Activated CD4-positive, alpha-beta T cell treated with anti-CD3 and anti-CD28 coated beads, Interleukin-2, amount 10 ng/mL, durations not matched to agents 7 days and 5 days (primary cell): ENCODE data around the gene AVPR2. TPM values are rescaled to one million over a fixed set of nuclear protein-coding genes. Genes with fewer than 3 reads are reported as not detected.

Experiments used
- CTCF ChIA-PET: fragments of 350-600 bp; sonication (Branson Sonifier 250); formaldehyde crosslinking; loops from one replicate; lab custom pipeline; 2021; ENCODE audit warnings: antibody characterized with exemption; lab: Charles Lee
- POLR2A ChIA-PET: fragments of 350-600 bp; sonication (Branson Sonifier 250); formaldehyde crosslinking; loops from one replicate; lab custom pipeline; 2021; ENCODE audit warnings: antibody characterized with exemption; lab: Charles Lee
- DNase-seq: peaks from one replicate; pipeline ENCODE4 v3.0.0-alpha.2; 2020
- H3K27ac Mint-ChIP-seq: one replicate; pipeline ENCODE4 v1.8.0; 2021; ENCODE audit warnings: mild to moderate bottlenecking, moderate library complexity, mixed read lengths
- H3K27me3 Mint-ChIP-seq: one replicate; pipeline ENCODE4 v1.8.0; 2021; ENCODE audit warnings: mixed read lengths
- H3K36me3 Mint-ChIP-seq: one replicate; pipeline ENCODE4 v1.8.0; 2021; ENCODE audit warnings: low read depth, mixed read lengths
- H3K4me1 Mint-ChIP-seq: one replicate; pipeline ENCODE4 v1.8.0; 2021; ENCODE audit warnings: mixed read lengths
- H3K4me3 Mint-ChIP-seq: one replicate; pipeline ENCODE4 v1.8.0; 2021; ENCODE audit warnings: mild to moderate bottlenecking, moderate library complexity, mixed read lengths
- H3K9me3 Mint-ChIP-seq: one replicate; pipeline ENCODE4 v1.8.0; 2021; ENCODE audit warnings: mixed read lengths
- total RNA-seq, 2 experiments: library from RNA; stranded (reverse); gene quantifications; one replicate each; pipeline ENCODE4 v1.2.3, GENCODE V29; 2021

The AVPR2 gene
- not detected for total RNA-seq

DNA sequence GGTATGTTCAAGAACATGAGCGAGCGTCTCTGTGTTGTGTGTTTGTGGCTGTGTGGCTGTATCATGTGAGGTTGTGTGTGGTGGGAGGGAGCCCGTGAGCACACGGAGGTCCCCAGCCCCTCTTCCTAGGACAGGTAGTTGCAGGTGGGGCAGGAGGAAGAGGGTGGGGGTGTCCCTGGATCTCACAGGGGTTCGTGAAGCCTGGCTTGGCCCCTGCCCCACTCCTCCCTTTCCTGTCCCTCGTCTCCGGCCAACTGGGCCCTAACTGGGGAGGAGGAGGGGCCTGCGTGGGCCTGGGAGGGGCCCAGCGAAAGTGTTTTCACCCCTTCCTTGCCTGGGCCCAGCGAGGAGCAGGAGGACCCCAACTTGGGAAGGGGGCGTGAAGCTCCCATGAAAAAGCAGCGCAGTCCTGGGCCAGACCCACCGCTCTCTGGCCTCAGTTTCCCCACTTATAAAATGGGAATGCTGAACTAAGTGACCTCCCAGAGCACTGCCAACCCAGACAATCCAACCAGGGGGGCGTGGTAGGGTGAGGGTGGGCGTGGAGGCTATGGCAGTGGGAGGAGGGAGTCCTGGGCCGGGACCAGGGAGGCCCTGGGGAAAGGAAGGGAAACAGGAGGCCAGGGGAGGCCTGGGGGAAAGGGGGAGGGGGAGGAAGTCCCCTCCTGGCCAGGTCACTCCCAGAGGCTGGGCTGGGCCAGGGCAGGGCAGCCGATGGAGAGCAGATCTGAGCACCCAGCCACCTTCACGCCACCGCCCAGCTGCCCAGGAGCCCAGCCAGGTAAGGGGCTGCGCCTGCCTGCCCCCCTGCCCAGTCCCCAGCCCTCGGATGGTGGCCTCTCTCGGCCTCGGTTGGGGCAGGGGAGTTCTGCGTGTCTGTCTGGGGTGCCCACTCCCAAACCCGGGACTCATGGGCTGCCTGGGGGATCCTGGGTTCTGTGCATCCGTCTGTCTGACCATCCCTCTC lies at the start of gene AVPR2:
Gene AVPR2, plus strand, starts transcription at position 683 of the 967 bp plus-strand sequence. CDS start 473 bp downstream, outside the sequence.
- Mint-ChIP-seq H3K27me3 (no peaks in the 10 kb centered on the region), H3K4me3 (peak within 1 kb of the TSS; percentile 32), H3K4me1 (peaks cover 31% of the 10 kb centered on the region), H3K9me3 (no peaks in the 10 kb centered on the region), H3K27ac (peak within 1 kb of the TSS; percentile 77), H3K36me3 (peaks cover 5% of the 10 kb centered on the region)
- ChIA-PET CTCF (interaction anchor here (1.9 kb wide), 1 partner anchor 14 kb away, joined by 4 read pairs; no protein-coding TSS in a partner anchor), POLR2A (no interaction called here)
- no peak for DNase-seq

DNA sequence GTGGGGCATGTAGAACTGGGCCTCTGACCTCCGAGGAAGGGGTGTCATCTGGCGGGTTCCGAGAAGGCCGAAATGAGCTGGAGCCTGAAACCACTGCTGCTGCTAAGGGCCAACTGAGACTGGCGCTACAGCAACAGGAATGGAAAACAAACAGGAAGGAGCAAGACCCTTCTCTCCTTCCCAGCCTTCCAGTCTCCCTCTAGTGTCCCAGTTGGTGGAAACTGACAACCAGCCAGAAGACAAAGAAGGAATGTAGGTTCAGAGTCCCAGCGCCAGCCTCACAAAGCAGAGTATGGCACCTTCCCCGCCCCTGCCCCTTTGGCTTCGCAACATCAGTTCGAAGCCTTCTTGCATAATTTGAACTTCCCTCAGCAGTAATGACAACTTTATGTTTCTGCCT lies 49.8 kb upstream of the AVPR2 start:
- H3K4me3 Mint-ChIP-seq, result no peak overlapping the region
- ChIA-PET CTCF (no interaction called here), POLR2A (no interaction called here)
- H3K27ac Mint-ChIP-seq, result no peak overlapping the region
- no peaks in the 10 kb centered on the region for H3K9me3 Mint-ChIP-seq
- peaks cover 1% of the 10 kb centered on the region for H3K27me3 Mint-ChIP-seq
- H3K36me3 Mint-ChIP-seq, result no peaks in the 10 kb centered on the region
- peaks cover 9% of the 10 kb centered on the region for H3K4me1 Mint-ChIP-seq
- DNase-seq, result no peak

DNA sequence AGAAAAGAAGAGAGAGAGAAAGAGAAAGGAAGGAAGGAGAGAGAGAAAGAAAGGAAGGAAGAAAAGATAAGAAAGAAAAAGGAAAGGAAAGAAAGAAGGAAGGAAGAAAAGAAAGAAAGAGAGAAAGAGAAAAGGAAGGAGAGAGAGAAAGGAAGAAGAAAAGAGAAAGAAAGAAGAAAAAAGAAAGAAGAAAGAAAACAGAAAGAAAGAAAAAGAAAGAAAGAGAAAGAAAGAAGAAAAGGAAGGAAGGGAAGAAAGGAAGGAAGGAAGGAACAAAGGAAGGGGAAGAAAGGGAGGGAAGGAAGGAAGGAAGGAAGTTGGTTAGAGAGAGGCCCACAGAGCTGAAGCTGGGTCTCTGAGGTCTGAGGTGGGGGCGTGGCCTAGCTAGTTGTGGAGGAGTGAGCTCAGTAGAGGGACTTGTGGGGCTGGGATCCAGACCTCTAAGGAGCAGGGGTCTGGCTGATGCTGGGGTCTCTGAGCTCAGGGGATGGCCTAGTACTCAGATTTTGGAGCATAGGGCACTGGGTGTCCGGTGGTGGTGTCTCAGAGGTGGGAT lies 47.0 kb upstream of the AVPR2 start:
- DNase-seq, result no peak
- CTCF ChIA-PET, result no interaction called here
- Mint-ChIP-seq H3K36me3 (no peaks in the 10 kb centered on the region), H3K27me3 (peaks cover 1% of the 10 kb centered on the region), H3K4me1 (peaks cover 9% of the 10 kb centered on the region), H3K27ac (no peak overlapping the region), H3K4me3 (no peak overlapping the region), H3K9me3 (no peaks in the 10 kb centered on the region)
- POLR2A ChIA-PET, result no interaction called here

DNA sequence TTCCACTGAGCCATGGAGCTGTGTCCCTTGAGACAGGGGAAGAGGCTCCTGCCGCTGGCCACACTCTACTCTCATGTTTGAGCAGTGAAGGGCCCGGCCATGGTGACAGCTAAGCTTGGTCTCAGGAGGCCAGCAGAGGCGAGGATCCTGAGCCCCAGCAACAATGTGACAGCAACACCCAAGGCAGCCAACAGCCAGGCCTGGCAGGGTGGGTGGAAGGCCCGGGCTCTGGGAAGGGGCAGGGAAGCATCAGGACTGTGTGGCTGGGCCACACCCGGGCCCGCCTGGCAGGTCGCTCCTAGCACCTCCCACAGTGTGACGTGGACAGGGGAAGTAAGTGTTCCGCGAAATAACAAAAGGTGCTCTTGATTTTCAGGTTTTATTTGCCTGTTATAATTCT lies 43.3 kb upstream of the AVPR2 start:
- ChIA-PET CTCF (no interaction called here), POLR2A (interaction anchor here (0.7 kb wide), 1 partner anchor 739 kb away, joined by 5 read pairs; no protein-coding TSS in a partner anchor)
- DNase-seq, result no peak
- Mint-ChIP-seq H3K4me1 (peaks cover 9% of the 10 kb centered on the region), H3K27me3 (no peaks in the 10 kb centered on the region), H3K36me3 (no peaks in the 10 kb centered on the region), H3K27ac (no peak overlapping the region), H3K4me3 (no peak overlapping the region), H3K9me3 (no peaks in the 10 kb centered on the region)

DNA sequence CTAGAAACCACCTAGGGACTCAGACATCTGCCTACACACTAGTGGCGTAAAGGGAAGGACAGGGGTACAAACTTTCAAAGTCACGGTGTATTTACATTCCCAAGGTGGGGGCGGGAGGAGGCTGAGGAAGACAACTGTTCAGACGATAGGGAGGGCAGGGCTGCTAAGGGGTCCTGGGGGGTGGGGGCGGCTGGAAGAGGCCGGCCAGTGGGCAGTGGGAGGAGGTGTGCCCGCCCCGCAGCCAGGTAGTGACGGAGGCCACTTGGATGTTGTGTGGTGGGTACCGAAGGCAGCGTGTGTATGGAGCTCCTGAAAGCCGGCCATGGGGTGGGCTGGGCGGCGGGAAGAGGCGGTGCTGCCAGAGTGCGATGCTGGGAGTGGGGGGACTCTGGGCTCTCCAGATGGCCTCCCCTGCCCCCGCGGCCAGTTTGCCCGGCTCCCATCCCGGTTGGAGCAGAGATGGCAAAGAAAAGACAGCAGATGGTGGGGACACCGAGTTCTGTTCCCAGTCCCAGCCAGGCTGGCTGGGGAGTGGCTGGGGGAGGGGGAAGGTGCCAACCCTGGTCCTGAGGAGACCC lies 42.7 kb upstream of the AVPR2 start:
- Mint-ChIP-seq H3K27ac (no peak overlapping the region), H3K4me3 (no peak overlapping the region), H3K4me1 (peaks cover 9% of the 10 kb centered on the region), H3K9me3 (no peaks in the 10 kb centered on the region), H3K36me3 (no peaks in the 10 kb centered on the region), H3K27me3 (no peaks in the 10 kb centered on the region)
- CTCF ChIA-PET, result no interaction called here
- DNase-seq, result no peak
- POLR2A ChIA-PET, result interaction anchor here (0.7 kb wide), 1 partner anchor 738 kb away, joined by 5 read pairs; no protein-coding TSS in a partner anchor

DNA sequence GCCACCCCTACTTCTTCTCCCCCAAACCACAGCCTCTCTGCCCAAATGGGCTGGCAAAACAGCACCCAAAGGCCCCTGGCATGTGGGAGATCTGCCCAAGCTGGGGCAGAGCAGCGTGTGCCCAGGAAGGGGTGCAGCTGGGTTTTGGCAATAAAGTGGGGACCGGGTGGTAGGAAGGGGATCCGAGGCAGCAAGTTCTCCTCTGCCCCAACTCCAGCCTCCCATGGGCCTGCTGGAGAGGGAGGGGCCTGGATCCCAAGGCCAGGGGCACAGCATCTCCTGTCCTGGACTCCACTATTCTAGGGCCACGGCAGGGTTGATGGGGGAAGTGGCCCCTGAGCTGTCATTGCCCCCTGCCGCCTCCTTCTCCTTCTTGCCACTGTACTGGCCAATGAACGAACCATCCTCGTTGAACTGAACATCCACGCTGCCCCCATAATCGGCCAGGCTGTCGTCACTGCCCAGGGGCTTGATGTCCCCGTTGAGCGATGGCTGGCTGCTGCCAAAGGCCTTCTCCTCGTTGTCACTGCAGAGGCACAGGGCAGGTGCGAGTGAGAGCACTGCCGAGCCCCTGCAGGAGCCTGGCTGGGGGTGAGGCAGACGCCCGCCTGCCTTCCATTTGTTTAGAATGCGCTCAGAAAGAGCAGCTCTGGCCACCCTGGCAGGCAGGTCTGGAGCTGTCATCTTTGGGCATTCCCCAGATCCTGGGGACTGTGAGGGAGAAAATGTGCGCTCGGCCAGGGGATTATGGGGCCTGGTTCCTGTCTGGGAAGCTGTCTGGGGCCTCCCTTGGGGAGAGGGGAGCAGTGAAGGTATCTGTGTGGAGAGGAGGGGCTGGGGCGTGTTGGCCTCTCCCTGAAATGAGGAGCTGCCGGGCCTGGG lies 41.9 kb upstream of the AVPR2 start:
- no peaks in the 10 kb centered on the region for H3K9me3 Mint-ChIP-seq
- H3K4me3 Mint-ChIP-seq, result no peak overlapping the region
- H3K27me3 Mint-ChIP-seq, result no peaks in the 10 kb centered on the region

DNA sequence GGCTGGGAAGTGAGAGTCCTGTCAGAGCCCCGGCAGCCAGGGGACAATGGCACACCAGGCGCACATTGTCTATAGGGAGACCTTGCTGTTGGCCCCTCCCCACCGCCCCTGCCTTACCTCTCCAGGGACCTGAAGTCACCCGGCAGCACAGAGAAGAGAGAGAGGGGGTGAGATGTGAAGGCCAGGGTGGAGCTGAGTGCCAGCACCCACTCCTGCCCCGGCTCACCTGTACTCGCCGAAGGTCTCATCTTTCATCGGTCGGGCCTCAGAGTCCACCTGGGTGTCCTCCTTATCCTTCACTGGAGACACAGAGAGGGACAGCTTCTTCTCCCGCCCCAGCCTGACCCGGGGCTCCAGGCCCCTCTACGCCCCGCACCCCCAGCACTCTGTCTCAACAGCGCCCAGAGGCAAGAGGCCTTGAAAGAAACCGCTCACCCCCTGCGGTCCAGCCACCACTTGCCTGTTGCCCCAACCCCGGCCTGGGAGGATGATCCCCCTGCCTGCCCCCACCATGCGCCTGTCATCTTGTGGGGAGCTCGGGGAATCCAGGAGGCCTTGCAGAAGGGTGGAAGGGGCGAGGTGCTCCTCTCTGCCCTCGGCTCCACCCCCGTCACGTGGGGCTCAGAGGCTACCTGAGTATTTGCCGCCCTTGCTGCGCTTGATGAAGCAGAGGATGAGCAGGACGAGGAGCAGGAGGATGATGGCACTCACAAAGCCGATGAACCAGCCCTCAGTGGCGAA lies 41.1 kb upstream of the AVPR2 start:
- H3K27ac Mint-ChIP-seq, result no peak overlapping the region
- no peaks in the 10 kb centered on the region for H3K9me3 Mint-ChIP-seq
- CTCF ChIA-PET, result no interaction called here
- POLR2A ChIA-PET, result no interaction called here
- H3K36me3 Mint-ChIP-seq, result no peaks in the 10 kb centered on the region
- DNase-seq, result no peak
- no peak overlapping the region for H3K4me3 Mint-ChIP-seq
- H3K4me1 Mint-ChIP-seq, result no peaks in the 10 kb centered on the region
- H3K27me3 Mint-ChIP-seq, result no peaks in the 10 kb centered on the region

More for the DNA sequence above, 41.9 kb upstream of the AVPR2 start:
- ChIA-PET POLR2A (no interaction called here), CTCF (no interaction called here)
- DNase-seq, result no peak
- no peak overlapping the region for H3K27ac Mint-ChIP-seq
- H3K4me1 Mint-ChIP-seq, result peaks cover 2% of the 10 kb centered on the region
- no peaks in the 10 kb centered on the region for H3K36me3 Mint-ChIP-seq

DNA sequence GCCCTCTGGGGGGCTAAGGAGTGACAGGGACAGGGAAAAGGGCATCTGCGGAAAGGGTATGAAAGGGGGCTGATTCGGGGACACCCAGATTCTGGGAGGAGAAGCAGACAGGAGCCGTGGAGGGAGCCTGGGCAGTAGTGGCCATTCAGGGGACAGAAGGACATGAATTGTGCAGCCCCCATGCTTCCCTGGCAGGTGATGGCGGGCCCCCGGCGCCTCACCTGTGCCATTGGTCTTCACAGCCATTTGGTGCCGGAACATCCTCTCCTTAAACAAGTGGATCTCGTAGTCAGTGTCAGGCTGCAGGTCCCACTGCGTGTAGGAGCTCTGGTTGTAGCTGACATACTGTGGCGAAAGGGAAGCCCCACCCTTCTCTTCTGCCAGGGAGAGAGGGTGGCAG lies 40.4 kb upstream of the AVPR2 start:
- no peaks in the 10 kb centered on the region for H3K36me3 Mint-ChIP-seq
- ChIA-PET CTCF (no interaction called here), POLR2A (no interaction called here)

DNA sequence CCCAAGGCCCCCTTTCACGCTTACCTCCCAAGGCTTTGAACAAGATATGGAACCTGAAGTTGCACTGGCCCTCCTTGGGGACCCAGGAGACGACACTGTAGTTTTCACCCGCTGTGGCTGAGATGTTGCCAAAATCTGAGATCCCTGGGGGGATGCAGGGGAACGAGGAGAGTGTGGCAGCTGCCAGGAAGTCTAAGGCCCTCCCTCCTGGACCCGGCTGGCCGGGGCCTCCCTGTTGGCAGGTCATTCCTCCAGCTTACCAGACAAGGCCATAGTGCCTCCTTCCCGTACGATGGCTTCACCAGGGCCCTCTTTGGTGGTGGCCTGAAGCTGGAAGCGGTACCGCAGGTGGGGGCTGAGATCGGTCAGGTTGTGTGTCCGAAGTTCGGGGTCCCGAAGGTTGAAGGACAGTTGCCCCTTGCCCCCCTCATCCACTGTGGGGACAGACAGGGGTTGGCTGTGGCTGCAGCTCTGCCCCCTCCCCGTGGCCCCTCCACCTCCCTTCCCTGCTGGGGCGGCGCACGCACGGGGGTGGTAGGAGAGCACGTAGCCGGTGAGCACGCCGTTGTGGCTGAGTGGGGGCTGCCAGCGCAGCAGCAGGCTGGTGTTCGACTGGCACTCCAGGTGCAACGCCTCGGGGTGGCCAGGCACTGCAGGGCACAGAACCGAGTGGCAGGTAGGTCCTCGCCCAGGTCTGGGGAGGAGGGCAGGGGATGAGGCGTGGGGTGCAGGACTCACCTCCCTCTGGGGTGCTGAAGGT lies 39.7 kb upstream of the AVPR2 start:
- Mint-ChIP-seq H3K9me3 (no peaks in the 10 kb centered on the region), H3K27ac (no peak overlapping the region), H3K4me3 (no peak overlapping the region), H3K36me3 (no peaks in the 10 kb centered on the region), H3K4me1 (no peaks in the 10 kb centered on the region), H3K27me3 (no peaks in the 10 kb centered on the region)
- ChIA-PET POLR2A (no interaction called here), CTCF (no interaction called here)
- no peak for DNase-seq

More for the DNA sequence above, 40.4 kb upstream of the AVPR2 start:
- Mint-ChIP-seq H3K27ac (no peak overlapping the region), H3K4me3 (no peak overlapping the region), H3K4me1 (no peaks in the 10 kb centered on the region), H3K9me3 (no peaks in the 10 kb centered on the region), H3K27me3 (no peaks in the 10 kb centered on the region)
- no peak for DNase-seq

DNA sequence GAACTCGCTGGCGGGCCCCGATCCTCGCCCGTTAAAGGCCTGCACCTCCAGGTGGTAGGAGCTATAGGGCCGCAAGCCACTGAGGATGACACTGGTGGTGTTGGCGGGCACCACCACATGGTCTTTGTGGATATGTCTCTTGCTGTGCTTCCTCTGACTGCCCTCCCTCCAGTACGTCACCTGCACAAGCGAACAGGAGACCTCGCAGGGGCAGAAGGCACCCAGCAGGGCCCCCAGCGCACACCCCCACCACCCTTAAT lies 39.2 kb upstream of the AVPR2 start:
- ChIA-PET POLR2A (no interaction called here), CTCF (no interaction called here)
- Mint-ChIP-seq H3K27ac (no peak overlapping the region), H3K9me3 (no peaks in the 10 kb centered on the region), H3K4me3 (no peak overlapping the region), H3K4me1 (no peaks in the 10 kb centered on the region), H3K27me3 (no peaks in the 10 kb centered on the region), H3K36me3 (no peaks in the 10 kb centered on the region)
- DNase-seq, result no peak

DNA sequence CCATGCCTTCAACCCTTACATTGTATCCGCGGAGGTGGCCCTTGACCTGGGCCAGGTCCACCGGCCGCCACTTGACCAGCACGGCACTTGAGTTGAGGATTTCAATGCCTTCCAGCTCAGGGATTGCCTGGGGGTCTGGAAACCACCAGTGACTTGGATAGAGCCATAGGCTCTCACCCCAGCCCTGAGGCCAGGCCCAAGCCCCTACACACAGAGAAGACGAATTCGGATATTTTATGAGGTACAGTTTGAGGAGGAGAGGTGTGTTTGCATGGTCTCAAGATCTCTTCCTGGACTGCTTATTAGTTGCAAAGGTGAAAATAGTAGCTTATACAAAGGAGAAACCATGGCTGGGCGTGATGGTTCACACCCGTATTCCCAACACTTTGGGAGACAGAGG lies 38.8 kb upstream of the AVPR2 start:
- POLR2A ChIA-PET, result no interaction called here
- H3K4me3 Mint-ChIP-seq, result no peak overlapping the region
- CTCF ChIA-PET, result no interaction called here
- no peak for DNase-seq
- H3K36me3 Mint-ChIP-seq, result no peaks in the 10 kb centered on the region
- H3K27me3 Mint-ChIP-seq, result no peaks in the 10 kb centered on the region
- H3K27ac Mint-ChIP-seq, result no peak overlapping the region
- no peaks in the 10 kb centered on the region for H3K9me3 Mint-ChIP-seq
- no peaks in the 10 kb centered on the region for H3K4me1 Mint-ChIP-seq
